Esophagus muscularis mucosa (tissue), 4 donors: ENCODE data around the gene ATE1. TPM values are rescaled to one million over a fixed set of nuclear protein-coding genes. Genes with fewer than 3 reads are reported as not detected.
A peak's percentile ranks its signal among the peaks of the same experiment; 100 is the strongest.
"Not testable (repeated sequence)": the region's sequence is repeated elsewhere in the genome, so short reads cannot be mapped to it uniquely, and the experiment has no call there.

Source experiments
- DNase-seq: peaks from one replicate; pipeline ENCODE4 v3.0.0-alpha.2; 2017; ENCODE audit errors: extremely low spot score
- H3K27ac ChIP-seq, 4 donors: fragments of 200-600 bp; sonication (generic); replicated peaks in 1 of 4; 1 replicate in 3 of 4; 2 replicates in 1 of 4; pipeline ENCODE4 v1.5.1; 2016 to 2019; ENCODE audit warnings: mild to moderate bottlenecking in 1 of 4
- H3K27me3 ChIP-seq, 4 donors: fragments of 200-600 bp; sonication (generic); one replicate each; pipeline versions ENCODE4 v1.5.1 to v1.6.0; 2016 to 2019
- H3K36me3 ChIP-seq, 4 donors: fragments of 200-600 bp; sonication (generic); one replicate each; pipeline ENCODE4 v1.5.1; 2016 to 2019
- H3K4me1 ChIP-seq, 4 donors: fragments of 200-600 bp; sonication (generic); one replicate each; pipeline ENCODE4 v1.5.1; 2016 to 2019
- H3K4me3 ChIP-seq, 4 donors: fragments of 200-600 bp; sonication (generic); 1 replicate in 2 of 4; 2 replicates in 2 of 4; pipeline ENCODE4 v1.5.1; 2016 to 2019; ENCODE audit warnings: mild to moderate bottlenecking in 4 of 4, moderate library complexity in 1 of 4
- H3K9me3 ChIP-seq, 4 donors: fragments of 200-600 bp; sonication (generic); 1 replicate in 3 of 4; 2 replicates in 1 of 4; pipeline ENCODE4 v1.5.1; 2016 to 2019
- CTCF ChIP-seq, 3 experiments: fragments of 200-600 bp in 2 of 3; fragments of 450-650 bp in 1 of 3; sonication (generic) in 2 of 3; IDR thresholded peaks; one replicate each; pipeline ENCODE4 v1.5.1; 2017 to 2019; ENCODE audit warnings: antibody characterized with exemption in 3 of 3, mild to moderate bottlenecking in 2 of 3, moderate library complexity in 1 of 3
- EP300 ChIP-seq: sonication (generic); formaldehyde crosslinking; IDR thresholded peaks from one replicate; pipeline ENCODE4 v1.6.1; 2017; ENCODE audit warnings: antibody characterized with exemption
- POLR2A ChIP-seq: fragments of 450-650 bp; IDR thresholded peaks from one replicate; pipeline ENCODE4 v1.6.1; 2017; ENCODE audit warnings: antibody characterized with exemption, moderate library complexity, mild to moderate bottlenecking, low read depth
- POLR2AphosphoS5 ChIP-seq, 2 donors: sonication (generic); formaldehyde crosslinking; IDR thresholded peaks; one replicate each; pipeline ENCODE4 v1.6.1; 2017; ENCODE audit warnings: antibody characterized with exemption in 2 of 2
- WGBS: methylation state at CpG from one replicate; pipeline ENCODE4 v1.1.5; 2018; 5-methylcytosine and 5-hydroxymethylcytosine counted together
- intact Hi-C: fragments of 100-400 bp; cut with DNase I; formaldehyde crosslinking; loops from one replicate; pipeline ENCODE4 v1.15.1; 2023
- total RNA-seq, 4 donors: library from RNA; depleted of rRNA; stranded (reverse); fragments of >200 nt; gene quantifications; one replicate each; pipeline versions ENCODE4 v1.1.0 to v1.2.1, GENCODE V29; 2016

Gene ATE1
- total RNA-seq, 4 donors from 2014 or later = 27.8 to 29.5 (median 28.4) TPM

DNA sequence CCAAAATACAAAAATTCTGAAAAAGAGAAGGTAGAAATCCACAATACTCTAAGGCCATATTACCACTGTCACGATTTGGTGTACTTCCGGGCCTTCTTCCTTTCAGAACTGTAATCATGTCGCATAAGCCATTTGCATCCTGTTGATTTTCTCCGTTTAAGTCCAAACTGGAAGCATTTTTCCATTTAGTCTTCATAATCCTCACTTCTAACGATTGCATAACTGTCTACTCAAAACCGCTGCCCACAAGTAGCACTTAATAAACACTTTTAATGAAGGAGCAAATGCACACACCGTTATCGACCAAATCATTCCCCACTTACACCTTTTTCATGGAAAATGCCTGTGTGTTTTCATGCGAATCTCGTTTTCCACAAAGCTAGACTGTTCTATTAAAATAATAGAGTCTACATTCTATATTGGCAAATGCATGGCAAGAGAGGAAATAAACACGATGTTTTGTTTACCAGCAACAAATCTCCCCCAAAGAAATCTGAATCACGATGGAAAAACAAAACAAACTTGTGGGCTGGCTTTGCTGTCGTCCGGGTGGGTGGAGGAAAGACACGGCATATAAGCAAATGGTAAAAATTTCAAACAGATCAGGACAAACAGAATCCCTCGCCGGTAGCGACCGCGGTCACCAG, 1.0 kb downstream of the ATE1 start:
- intact Hi-C loops = loop anchor here (5.0 kb wide), 2 partner anchors 46 to 126 kb away; no protein-coding TSS in a partner anchor
- H3K4me1 ChIP-seq = peaks cover 15 to 42% (median 31%) of the 10 kb centered on the region in 4 donors
- WGBS = under 1% methylated on average over 20 of the region's 20 CpGs
- DNase-seq = no peak
- H3K4me3 ChIP-seq = peak overlapping the region; percentile 96 to 100 (median 99)
- TF ChIP-seq POLR2A = no peak
- TF ChIP-seq EP300 = no peak
- TF ChIP-seq CTCF (IDR thresholded peaks at IDR 0.05) = no peak
- TF ChIP-seq POLR2AphosphoS5 (IDR thresholded peaks at IDR 0.05) = no peak
- H3K36me3 ChIP-seq = peaks cover 0 to 18% (median 9%) of the 10 kb centered on the region in 4 donors
- no peaks in the 10 kb centered on the region for H3K27me3 ChIP-seq
- peak overlapping the region; percentile 99 to 100 (median 100) for H3K27ac ChIP-seq
- H3K9me3 ChIP-seq = no peaks in the 10 kb centered on the region

- Histone ChIP-seq H3K27ac (peak overlapping the region; percentile 99 to 100 (median 100)), H3K36me3 (peaks cover 0 to 21% (median 10%) of the 10 kb centered on the region in 4 donors), H3K27me3 (no peaks in the 10 kb centered on the region), H3K4me1 (peaks cover 15 to 42% (median 31%) of the 10 kb centered on the region in 4 donors), H3K4me3 (peak overlapping the region; percentile 96 to 100 (median 99)), H3K9me3 (no peaks in the 10 kb centered on the region)
- intact Hi-C loops = loop anchor here (5.0 kb wide), 2 partner anchors 46 to 126 kb away; no protein-coding TSS in a partner anchor
- no peak for DNase-seq
- TF ChIP-seq POLR2AphosphoS5 (IDR thresholded peaks at IDR 0.05) (no peak), POLR2A (no peak), EP300 (no peak), CTCF (IDR thresholded peaks at IDR 0.05) (no peak)
- WGBS = 82% methylated on average over 4 of the region's 4 CpGs
Observed at GRCh38 chr10:121926157-121926556, 1.7 kb downstream of the ATE1 start.

GRCh38 chr10:121921238-121921931, 6.4 kb downstream of the ATE1 start:
- DNase-seq = no peak
- 64% methylated on average over 10 of the region's 10 CpGs for WGBS
- H3K4me1 ChIP-seq = peaks cover 8 to 17% (median 10%) of the 10 kb centered on the region in 4 donors
- intact Hi-C loops = no loop called here
- H3K4me3 ChIP-seq = no peak overlapping the region
- no peak overlapping the region for H3K27ac ChIP-seq
- H3K9me3 ChIP-seq = no peaks in the 10 kb centered on the region
- H3K36me3 ChIP-seq = peaks cover 0 to 53% (median 26%) of the 10 kb centered on the region in 4 donors
- no peak for TF ChIP-seq EP300
- no peak for TF ChIP-seq POLR2A
- TF ChIP-seq POLR2AphosphoS5 (IDR thresholded peaks at IDR 0.05) = no peak
- no peak for TF ChIP-seq CTCF (IDR thresholded peaks at IDR 0.05)
- H3K27me3 ChIP-seq = no peaks in the 10 kb centered on the region

GRCh38 chr10:121919666-121920065, 8.2 kb downstream of the ATE1 start:
- DNase-seq = no peak
- TF ChIP-seq POLR2AphosphoS5 (IDR thresholded peaks at IDR 0.05) (no peak), POLR2A (no peak), CTCF (IDR thresholded peaks at IDR 0.05) (no peak), EP300 (no peak)
- H3K36me3 ChIP-seq = peaks cover 0 to 61% (median 28%) of the 10 kb centered on the region in 4 donors
- WGBS = 90% methylated on average over 10 of the region's 10 CpGs
- H3K27ac ChIP-seq = no peak overlapping the region
- no peaks in the 10 kb centered on the region for H3K9me3 ChIP-seq
- intact Hi-C loops = no loop called here
- H3K27me3 ChIP-seq = no peaks in the 10 kb centered on the region
- no peak overlapping the region for H3K4me3 ChIP-seq
- H3K4me1 ChIP-seq = peaks cover 0 to under 1% (median 0%) of the 10 kb centered on the region in 4 donors

- H3K4me1 ChIP-seq, intact Hi-C loops, DNase-seq, H3K27ac ChIP-seq, H3K9me3 ChIP-seq, H3K4me3 ChIP-seq, H3K27me3 ChIP-seq: not testable (repeated sequence)
- WGBS = 91% methylated on average over 7 of the region's 7 CpGs
- H3K36me3 ChIP-seq = peaks cover 0 to 70% (median 28%) of the 10 kb centered on the region in 4 donors
Observed at GRCh38 chr10:121918800-121919199, 9.0 kb downstream of the ATE1 start.
